ENCODE results near the gene CD44.

CD44 gene

GRCh38 chr11:35245786-35246185, 106.8 kb downstream of the CD44 start:
- no peaks in the 10 kb centered on the region for H3K27me3 ChIP-seq (replicated peaks; ENCODE audit: control insufficient read depth, insufficient read depth, low read length)
- no peak for DNase-seq (ENCODE audit: extremely low read depth, insufficient read length)
- no peak for TF ChIP-seq CTCF (IDR thresholded peaks at IDR 0.05; ENCODE audit: insufficient read depth, low read length, poor library complexity, severe bottlenecking)
- H3K36me3 ChIP-seq (ENCODE audit: control insufficient read depth, insufficient read depth, low read length): no peaks in the 10 kb centered on the region
- no peak overlapping the region for H3K4me3 ChIP-seq (replicated peaks; ENCODE audit: low read depth, low read length)

GRCh38 chr11:35246745-35247144, 107.8 kb downstream of the CD44 start:
- Histone ChIP-seq H3K36me3 (ENCODE audit: control insufficient read depth, insufficient read depth, low read length) (no peaks in the 10 kb centered on the region), H3K4me3 (replicated peaks; ENCODE audit: low read depth, low read length) (no peak overlapping the region), H3K27me3 (replicated peaks; ENCODE audit: control insufficient read depth, insufficient read depth, low read length) (no peaks in the 10 kb centered on the region)
- TF ChIP-seq CTCF (IDR thresholded peaks at IDR 0.05; ENCODE audit: insufficient read depth, low read length, poor library complexity, severe bottlenecking): no peak
- no peak for DNase-seq (ENCODE audit: extremely low read depth, insufficient read length)

GRCh38 chr11:35247428-35247827, 108.5 kb downstream of the CD44 start:
- no peak for DNase-seq (ENCODE audit: extremely low read depth, insufficient read length)
- no peak overlapping the region for H3K4me3 ChIP-seq (replicated peaks; ENCODE audit: low read depth, low read length)
- H3K27me3 ChIP-seq (replicated peaks; ENCODE audit: control insufficient read depth, insufficient read depth, low read length): no peaks in the 10 kb centered on the region
- no peaks in the 10 kb centered on the region for H3K36me3 ChIP-seq (ENCODE audit: control insufficient read depth, insufficient read depth, low read length)
- no peak for TF ChIP-seq CTCF (IDR thresholded peaks at IDR 0.05; ENCODE audit: insufficient read depth, low read length, poor library complexity, severe bottlenecking)

GRCh38 chr11:35247863-35248262, 108.9 kb downstream of the CD44 start:
- H3K4me3 ChIP-seq (replicated peaks; ENCODE audit: low read depth, low read length): no peak overlapping the region
- no peak for TF ChIP-seq CTCF (IDR thresholded peaks at IDR 0.05; ENCODE audit: insufficient read depth, low read length, poor library complexity, severe bottlenecking)
- no peaks in the 10 kb centered on the region for H3K27me3 ChIP-seq (replicated peaks; ENCODE audit: control insufficient read depth, insufficient read depth, low read length)
- no peak for DNase-seq (ENCODE audit: extremely low read depth, insufficient read length)
- H3K36me3 ChIP-seq (ENCODE audit: control insufficient read depth, insufficient read depth, low read length): no peaks in the 10 kb centered on the region

GRCh38 chr11:35248558-35249323, 109.8 kb downstream of the CD44 start:
- no peak for TF ChIP-seq CTCF (IDR thresholded peaks at IDR 0.05; ENCODE audit: insufficient read depth, low read length, poor library complexity, severe bottlenecking)
- DNase-seq (ENCODE audit: extremely low read depth, insufficient read length): no peak
- no peaks in the 10 kb centered on the region for H3K27me3 ChIP-seq (replicated peaks; ENCODE audit: control insufficient read depth, insufficient read depth, low read length)
- no peak overlapping the region for H3K4me3 ChIP-seq (replicated peaks; ENCODE audit: low read depth, low read length)
- no peaks in the 10 kb centered on the region for H3K36me3 ChIP-seq (ENCODE audit: control insufficient read depth, insufficient read depth, low read length)

- H3K4me3 ChIP-seq (replicated peaks; ENCODE audit: low read depth, low read length): no peak overlapping the region
- DNase-seq (ENCODE audit: extremely low read depth, insufficient read length): no peak
- no peak for TF ChIP-seq CTCF (IDR thresholded peaks at IDR 0.05; ENCODE audit: insufficient read depth, low read length, poor library complexity, severe bottlenecking)
- H3K36me3 ChIP-seq (ENCODE audit: control insufficient read depth, insufficient read depth, low read length): no peaks in the 10 kb centered on the region
- no peaks in the 10 kb centered on the region for H3K27me3 ChIP-seq (replicated peaks; ENCODE audit: control insufficient read depth, insufficient read depth, low read length)
Observed at GRCh38 chr11:35250192-35250591, 111.2 kb downstream of the CD44 start.
